NB4 (cell line): Measurements from ENCODE around the gene SLC35A4.

ENCODE experiments used
- CTCF ChIP-seq: IDR thresholded peaks from one replicate; pipeline ENCODE4 v1.5.1; 2012; ENCODE audit warnings: low read depth, low read length
- POLR2A ChIP-seq: IDR thresholded peaks from 2 replicates; pipeline ENCODE4 v1.6.1; 2011; ENCODE audit warnings: mild to moderate bottlenecking; ENCODE audit not compliant: insufficient read length; ENCODE audit errors: extremely low read depth

GRCh38 chr5:140564196-140565023 lies at the start of gene SLC35A4, which contains the start of gene APBB3:
- TF ChIP-seq POLR2A: peak; percentile 80
- no peak for TF ChIP-seq CTCF
